GM12875 (cell line): ENCODE measurements around the gene ITPR1.

Experiments used
- H3K4me3 ChIP-seq: one replicate; pipeline ENCODE4 v1.5.1; 2011; ENCODE audit warnings: low read depth, low read length, control low read depth
- TF ChIP-seq, protein P1 (sequence below): IDR thresholded peaks from 2 replicates; pipeline ENCODE4 v1.5.1; 2011; ENCODE audit warnings: low read depth, mild to moderate bottlenecking, control low read depth, inconsistent platforms, low read length, moderate library complexity, borderline replicate concordance; ENCODE audit not compliant: insufficient read depth

The ITPR1 gene

GRCh38 chr3:4517093-4517492, 23.9 kb downstream of the ITPR1 start:
- TF ChIP-seq, protein P1, sequence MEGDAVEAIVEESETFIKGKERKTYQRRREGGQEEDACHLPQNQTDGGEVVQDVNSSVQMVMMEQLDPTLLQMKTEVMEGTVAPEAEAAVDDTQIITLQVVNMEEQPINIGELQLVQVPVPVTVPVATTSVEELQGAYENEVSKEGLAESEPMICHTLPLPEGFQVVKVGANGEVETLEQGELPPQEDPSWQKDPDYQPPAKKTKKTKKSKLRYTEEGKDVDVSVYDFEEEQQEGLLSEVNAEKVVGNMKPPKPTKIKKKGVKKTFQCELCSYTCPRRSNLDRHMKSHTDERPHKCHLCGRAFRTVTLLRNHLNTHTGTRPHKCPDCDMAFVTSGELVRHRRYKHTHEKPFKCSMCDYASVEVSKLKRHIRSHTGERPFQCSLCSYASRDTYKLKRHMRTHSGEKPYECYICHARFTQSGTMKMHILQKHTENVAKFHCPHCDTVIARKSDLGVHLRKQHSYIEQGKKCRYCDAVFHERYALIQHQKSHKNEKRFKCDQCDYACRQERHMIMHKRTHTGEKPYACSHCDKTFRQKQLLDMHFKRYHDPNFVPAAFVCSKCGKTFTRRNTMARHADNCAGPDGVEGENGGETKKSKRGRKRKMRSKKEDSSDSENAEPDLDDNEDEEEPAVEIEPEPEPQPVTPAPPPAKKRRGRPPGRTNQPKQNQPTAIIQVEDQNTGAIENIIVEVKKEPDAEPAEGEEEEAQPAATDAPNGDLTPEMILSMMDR, result no peak
- no peak overlapping the region for H3K4me3 ChIP-seq

DNA sequence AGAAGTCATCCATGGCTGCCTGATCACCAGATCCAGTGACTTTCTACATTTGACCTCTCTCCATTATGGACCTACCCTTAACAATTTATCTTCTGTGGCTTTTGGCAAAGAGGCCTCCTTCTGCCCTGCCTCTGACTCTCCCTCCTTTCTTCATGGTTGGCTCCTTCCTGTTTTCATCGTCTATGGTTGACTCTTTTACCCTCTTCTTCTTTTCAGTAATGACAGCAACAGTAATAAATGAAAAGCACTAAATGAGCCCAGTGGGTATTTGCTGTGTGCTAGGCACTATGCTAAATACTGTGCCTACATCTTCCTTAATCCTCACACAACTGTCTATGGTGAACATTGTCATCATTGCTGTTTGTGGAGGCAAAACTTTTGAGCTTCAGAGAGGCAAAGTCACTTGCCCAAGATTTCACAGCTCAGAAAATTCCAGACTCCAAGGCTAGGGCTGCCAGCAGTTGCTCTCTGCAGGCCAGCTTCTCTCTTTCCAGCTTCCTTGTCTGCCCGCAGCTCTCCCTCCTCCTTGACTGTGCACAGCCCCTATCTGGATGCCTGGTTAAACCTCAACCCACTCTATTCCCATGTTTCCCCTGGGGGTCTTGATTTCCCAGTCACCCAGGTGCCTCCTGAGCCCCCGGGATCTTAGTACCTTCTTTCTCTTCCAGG, 24.6 kb downstream of the ITPR1 start:
- H3K4me3 ChIP-seq, result no peak overlapping the region
- TF ChIP-seq, protein P1, result no peak

GRCh38 chr3:4520033-4520816, 27.1 kb downstream of the ITPR1 start:
- no peak overlapping the region for H3K4me3 ChIP-seq
- TF ChIP-seq, protein P1, result no peak

- no peak overlapping the region for H3K4me3 ChIP-seq
- TF ChIP-seq, protein P1, result no peak
Observed at GRCh38 chr3:4522947-4523346, 29.8 kb downstream of the ITPR1 start.

DNA sequence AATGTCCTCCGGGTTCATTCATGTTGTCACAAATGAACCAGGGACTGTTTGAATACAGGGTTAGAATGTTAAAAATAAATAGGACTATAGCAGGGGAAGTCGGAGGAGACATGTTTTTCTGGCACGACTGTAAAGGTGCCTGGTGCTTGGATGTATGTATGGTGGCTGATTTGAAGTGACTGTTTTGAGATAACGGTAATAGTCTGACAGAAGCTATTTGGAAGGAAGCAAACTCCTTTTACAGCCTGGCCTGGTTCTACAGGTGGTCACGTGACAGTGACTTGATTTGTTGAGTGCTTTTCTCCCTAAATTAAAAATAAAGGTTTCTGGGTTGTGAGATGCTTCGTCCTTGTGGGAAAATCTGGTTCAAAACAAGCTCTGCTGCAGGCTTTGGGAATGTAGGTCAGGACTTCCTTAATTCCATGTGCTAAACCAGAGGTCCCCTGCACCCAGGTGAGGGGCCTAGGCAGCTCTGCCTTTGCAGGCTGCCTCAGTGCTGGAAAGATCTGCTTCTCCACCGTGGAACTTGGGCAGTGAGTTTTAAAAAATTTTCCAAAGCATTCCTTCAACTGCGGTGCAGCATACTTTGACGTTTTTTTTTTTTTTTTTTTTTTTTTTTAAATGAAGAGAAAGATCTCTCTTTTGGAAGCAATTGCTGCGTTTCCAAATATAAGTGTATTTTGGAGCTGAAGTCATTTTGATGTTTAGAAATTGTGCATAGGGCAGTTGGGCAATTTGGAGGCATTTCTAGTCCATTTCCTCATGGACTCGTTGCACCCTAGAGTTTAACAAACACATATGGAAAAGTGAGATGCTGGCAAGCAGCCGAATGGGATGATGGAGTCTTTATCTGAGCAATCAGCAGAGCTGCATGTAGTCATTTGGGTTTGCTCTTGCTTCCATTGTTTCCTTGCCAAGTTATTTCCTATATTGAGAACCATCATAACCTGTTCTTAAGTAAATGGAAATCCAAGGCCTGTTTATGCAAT, 30.9 kb downstream of the ITPR1 start:
- TF ChIP-seq, protein P1, result no peak
- H3K4me3 ChIP-seq, result no peak overlapping the region

DNA sequence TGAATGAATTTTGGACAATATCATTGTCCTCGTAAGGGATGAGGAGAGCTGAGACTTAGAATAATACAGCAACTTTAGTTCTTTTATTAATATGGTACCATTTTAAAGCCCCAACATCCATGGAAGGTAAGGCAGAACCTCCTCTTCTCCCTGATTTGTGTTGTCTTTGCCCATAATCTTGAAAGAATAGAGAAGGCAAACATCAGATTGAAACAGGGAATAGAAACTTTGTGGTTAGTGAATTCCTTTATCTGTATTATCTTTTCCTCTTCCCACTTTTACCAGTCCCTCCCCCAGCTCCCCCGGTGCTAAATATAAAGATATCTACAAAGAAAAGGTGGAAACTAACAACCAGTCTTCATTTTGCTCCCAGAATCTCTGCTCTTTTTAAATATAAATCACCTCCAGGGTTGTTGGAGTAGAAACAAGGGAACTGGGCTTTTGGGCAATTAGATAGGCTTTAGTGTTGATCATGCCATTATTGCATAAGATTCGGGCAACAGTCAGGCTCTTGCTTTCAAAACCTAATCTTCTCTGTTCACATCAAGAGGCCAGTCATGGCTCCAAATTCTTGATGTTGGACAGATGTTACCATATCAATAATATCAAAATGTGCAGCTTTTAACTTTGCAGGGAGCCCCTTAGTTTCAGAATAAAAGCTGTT, 32.5 kb downstream of the ITPR1 start:
- TF ChIP-seq, protein P1, result no peak
- H3K4me3 ChIP-seq, result no peak overlapping the region
